ENCODE measurements around the gene MACROD2.

GRCh38 chr20:14000917-14001316 lies 5.6 kb downstream of the MACROD2 start:
- TF ChIP-seq CTCF (IDR thresholded peaks at IDR 0.05) (no peak), POLR2A (IDR thresholded peaks at IDR 0.05) (no peak)
